SK-N-MC (cell line): ENCODE data around the gene TBCCD1.

Source experiments
- EZH2 ChIP-seq: fragments of 200-600 bp; sonication (generic); IDR thresholded peaks from one replicate; pipeline ENCODE4 v1.6.1; 2017; ENCODE audit warnings: antibody characterized with exemption
- POLR2AphosphoS5 ChIP-seq: IDR thresholded peaks from 2 replicates; pipeline ENCODE4 v1.6.1; 2012; ENCODE audit warnings: mild to moderate bottlenecking, low read depth, low read length, borderline replicate concordance

DNA sequence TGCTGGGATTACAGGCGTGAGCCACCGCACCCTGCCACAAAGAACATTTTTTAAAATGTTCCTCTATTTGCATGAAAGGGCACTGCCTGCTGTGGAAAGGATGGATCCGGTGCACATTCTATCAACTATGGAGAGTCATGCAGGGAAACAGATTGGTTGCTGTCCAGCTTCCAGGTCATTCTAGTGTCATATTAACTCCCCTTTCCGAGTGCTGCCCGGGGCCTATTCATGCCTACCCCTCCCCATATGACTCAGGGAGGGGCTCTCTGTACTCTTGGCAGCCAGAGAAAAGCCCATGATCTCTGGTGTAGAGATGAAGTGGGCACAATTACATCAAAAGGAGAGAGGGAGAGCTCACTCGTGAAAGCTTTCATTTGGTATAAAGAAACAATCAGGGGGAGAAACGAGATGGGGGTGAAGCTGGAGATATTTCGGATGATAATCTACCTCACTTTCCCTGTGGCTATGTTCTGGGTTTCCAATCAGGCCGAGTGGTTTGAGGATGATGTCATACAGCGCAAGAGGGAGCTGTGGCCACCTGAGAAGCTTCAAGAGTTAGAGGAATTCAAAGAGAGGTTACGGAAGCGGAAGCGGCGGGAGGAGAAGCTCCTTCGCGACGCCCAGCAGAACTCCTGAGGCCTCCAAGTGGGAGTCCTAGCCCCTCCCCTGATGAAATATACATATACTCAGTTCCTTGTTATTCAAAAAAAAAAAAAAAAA lies 29.6 kb upstream of the TBCCD1 start:
- no peak for TF ChIP-seq POLR2AphosphoS5
- TF ChIP-seq EZH2 = no peak
